DND-41 (cell line): ENCODE measurements around the gene PDE3B.
"Not testable (repeated sequence)": the region's sequence is repeated elsewhere in the genome, so short reads cannot be mapped to it uniquely, and the experiment has no call there.

Source experiments
- ATAC-seq: fragments of 200-7000 bp; cut with Tn5 transposase; 3 replicates; pipeline ENCODE4 v1.9.1; 2021; ENCODE audit warnings: low read depth; ENCODE audit not compliant: insufficient read depth
- DNase-seq: peaks from one replicate; pipeline ENCODE4 v3.0.0-alpha.2; 2020
- H2AFZ ChIP-seq: 2 replicates; pipeline ENCODE4 v1.6.0; 2012; ENCODE audit warnings: low read depth, low read length
- H3K27ac ChIP-seq: 2 replicates; pipeline ENCODE4 v1.5.1; 2012; ENCODE audit warnings: low read length, inconsistent platforms
- H3K27me3 ChIP-seq: fragments of 200-600 bp; sonication (generic); 2 replicates; pipeline ENCODE4 v1.6.0; 2012; ENCODE audit warnings: low read length, mild to moderate bottlenecking, inconsistent platforms; ENCODE audit not compliant: insufficient read depth, poor library complexity
- H3K36me3 ChIP-seq: 2 replicates; pipeline ENCODE4 v1.5.1; 2012; ENCODE audit warnings: low read length, inconsistent platforms; ENCODE audit not compliant: insufficient read depth
- H3K4me1 ChIP-seq: 2 replicates; pipeline ENCODE4 v1.5.1; 2012; ENCODE audit warnings: mild to moderate bottlenecking, low read length; ENCODE audit not compliant: insufficient read depth
- H3K4me2 ChIP-seq: 2 replicates; pipeline ENCODE4 v1.6.0; 2012; ENCODE audit warnings: mild to moderate bottlenecking, moderate library complexity, low read length, inconsistent platforms; ENCODE audit not compliant: insufficient read depth
- H3K4me3 ChIP-seq, 2 experiments: fragments of 200-600 bp in 1 of 2; shearing (Covaris generic) in 1 of 2; 2 replicates each; pipeline ENCODE4 v1.5.1; 2012 to 2016; ENCODE audit warnings: inconsistent platforms in 2 of 2, low read length in 2 of 2, mild to moderate bottlenecking in 2 of 2, low read depth in 1 of 2, moderate library complexity in 1 of 2
- H3K79me2 ChIP-seq: 2 replicates; pipeline ENCODE4 v1.6.0; 2012; ENCODE audit warnings: low read length, inconsistent platforms; ENCODE audit not compliant: insufficient read depth
- H3K9ac ChIP-seq: 2 replicates; pipeline ENCODE4 v1.6.0; 2012; ENCODE audit warnings: low read depth, mild to moderate bottlenecking, inconsistent platforms, low read length, moderate library complexity
- H3K9me3 ChIP-seq: 2 replicates; pipeline ENCODE4 v1.5.1; 2012; ENCODE audit warnings: low read length, moderate library complexity, mild to moderate bottlenecking, inconsistent platforms; ENCODE audit not compliant: insufficient read depth, severe bottlenecking
- H4K20me1 ChIP-seq: 2 replicates; pipeline ENCODE4 v1.6.0; 2012; ENCODE audit warnings: low read length; ENCODE audit not compliant: insufficient read depth
- CTCF ChIP-seq: IDR thresholded peaks from 2 replicates; pipeline ENCODE4 v1.5.1; 2012; ENCODE audit warnings: borderline replicate concordance, low read length, moderate library complexity, mild to moderate bottlenecking; ENCODE audit not compliant: poor library complexity, severe bottlenecking; ENCODE audit errors: extremely low read depth
- EZH2 ChIP-seq: IDR thresholded peaks from 3 replicates; pipeline ENCODE4 v1.6.1; 2012; ENCODE audit warnings: borderline replicate concordance, low read depth, mild to moderate bottlenecking, moderate library complexity, low read length, inconsistent platforms; ENCODE audit not compliant: severe bottlenecking

PDE3B gene

DNA sequence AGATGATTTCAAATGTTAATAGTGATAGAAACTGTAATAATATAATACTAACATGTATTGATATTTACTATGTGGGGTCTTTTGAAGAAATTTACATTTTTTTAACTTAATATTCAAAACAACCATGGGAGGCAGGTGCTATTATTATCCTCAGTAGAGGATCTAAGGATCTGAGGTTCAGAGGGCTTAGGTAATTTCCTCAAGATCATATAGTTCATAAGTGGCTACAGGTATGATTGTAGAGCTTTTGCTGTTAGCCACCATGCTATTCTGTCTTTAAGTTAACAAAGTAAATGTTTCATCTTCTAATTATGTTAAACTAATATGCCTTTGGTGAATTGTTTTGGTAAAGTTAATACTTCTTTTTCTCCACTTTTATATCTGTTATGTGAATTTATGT, 83.6 kb downstream of the PDE3B start:
- no peaks in the 10 kb centered on the region for H3K36me3 ChIP-seq
- TF ChIP-seq CTCF (no peak), EZH2 (no peak)
- no peak overlapping the region for H3K27ac ChIP-seq
- no peaks in the 10 kb centered on the region for H4K20me1 ChIP-seq
- DNase-seq = no peak
- H3K4me3 ChIP-seq = no peak overlapping the region
- no peaks in the 10 kb centered on the region for H3K27me3 ChIP-seq
- H3K79me2 ChIP-seq = 0 out of 2 replicates have a peak, but pooled peaks cover 4% of the 10 kb centered on the region
- no peaks in the 10 kb centered on the region for H3K4me1 ChIP-seq
- H3K9me3 ChIP-seq = no peaks in the 10 kb centered on the region
- H2AFZ ChIP-seq = no peak overlapping the region
- no peak overlapping the region for H3K9ac ChIP-seq
- no peak for ATAC-seq
- no peak overlapping the region for H3K4me2 ChIP-seq

GRCh38 chr11:14727746-14728145, 84.1 kb downstream of the PDE3B start:
- TF ChIP-seq CTCF (no peak), EZH2 (no peak)
- Histone ChIP-seq H4K20me1 (no peaks in the 10 kb centered on the region), H3K4me1 (no peaks in the 10 kb centered on the region), H3K4me2 (no peak overlapping the region), H3K9ac (no peak overlapping the region), H3K27me3 (no peaks in the 10 kb centered on the region), H3K36me3 (no peaks in the 10 kb centered on the region), H2AFZ (no peak overlapping the region), H3K9me3 (no peaks in the 10 kb centered on the region), H3K27ac (no peak overlapping the region), H3K4me3 (no peak overlapping the region), H3K79me2 (peaks cover 6% of the 10 kb centered on the region; the same call in 1 of the 2 replicates)
- ATAC-seq (no peak), DNase-seq (no peak)

GRCh38 chr11:14740539-14740938, 96.9 kb downstream of the PDE3B start:
- ATAC-seq, H4K20me1 ChIP-seq, H3K4me2 ChIP-seq, H3K4me1 ChIP-seq, H2AFZ ChIP-seq, H3K36me3 ChIP-seq, H3K27me3 ChIP-seq, H3K27ac ChIP-seq, H3K9me3 ChIP-seq, H3K9ac ChIP-seq, DNase-seq, H3K4me3 ChIP-seq: not testable (repeated sequence)
- peaks cover 25% of the 10 kb centered on the region; the same call in 1 of the 2 replicates for H3K79me2 ChIP-seq

DNA sequence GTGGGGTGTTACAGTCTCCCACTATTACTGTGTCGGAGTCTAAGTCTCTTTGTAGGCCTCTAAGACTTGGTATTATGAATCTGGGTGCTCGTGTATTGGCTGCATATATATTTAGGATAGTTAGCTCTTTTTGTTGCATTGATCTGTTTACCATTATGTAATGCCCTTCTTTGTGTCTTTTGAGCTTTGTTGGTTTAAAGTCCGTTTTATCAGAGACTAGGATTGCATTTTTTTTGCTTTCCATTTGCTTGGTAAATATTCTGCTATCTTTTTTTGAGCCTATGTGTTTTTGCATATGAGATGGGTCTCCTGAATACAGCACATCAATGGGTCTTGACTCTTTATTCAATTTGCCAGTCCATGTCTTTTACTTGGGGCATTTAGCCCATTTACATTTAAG, 97.6 kb downstream of the PDE3B start:
- Histone ChIP-seq H3K4me2 (no peak overlapping the region), H3K9ac (no peak overlapping the region), H3K27ac (no peak overlapping the region), H3K27me3 (no peaks in the 10 kb centered on the region), H3K79me2 (peaks cover 22% of the 10 kb centered on the region; the same call in 1 of the 2 replicates), H2AFZ (no peak overlapping the region), H3K4me3 (no peak overlapping the region), H3K9me3 (no peaks in the 10 kb centered on the region), H3K36me3 (no peaks in the 10 kb centered on the region), H4K20me1 (no peaks in the 10 kb centered on the region; the same call in 1 of the 2 replicates), H3K4me1 (no peaks in the 10 kb centered on the region)
- DNase-seq (no peak), ATAC-seq (no peak)
- TF ChIP-seq EZH2 = no peak
- no peak for TF ChIP-seq CTCF
